ENCODE results near the gene ARFGEF2.

DNA sequence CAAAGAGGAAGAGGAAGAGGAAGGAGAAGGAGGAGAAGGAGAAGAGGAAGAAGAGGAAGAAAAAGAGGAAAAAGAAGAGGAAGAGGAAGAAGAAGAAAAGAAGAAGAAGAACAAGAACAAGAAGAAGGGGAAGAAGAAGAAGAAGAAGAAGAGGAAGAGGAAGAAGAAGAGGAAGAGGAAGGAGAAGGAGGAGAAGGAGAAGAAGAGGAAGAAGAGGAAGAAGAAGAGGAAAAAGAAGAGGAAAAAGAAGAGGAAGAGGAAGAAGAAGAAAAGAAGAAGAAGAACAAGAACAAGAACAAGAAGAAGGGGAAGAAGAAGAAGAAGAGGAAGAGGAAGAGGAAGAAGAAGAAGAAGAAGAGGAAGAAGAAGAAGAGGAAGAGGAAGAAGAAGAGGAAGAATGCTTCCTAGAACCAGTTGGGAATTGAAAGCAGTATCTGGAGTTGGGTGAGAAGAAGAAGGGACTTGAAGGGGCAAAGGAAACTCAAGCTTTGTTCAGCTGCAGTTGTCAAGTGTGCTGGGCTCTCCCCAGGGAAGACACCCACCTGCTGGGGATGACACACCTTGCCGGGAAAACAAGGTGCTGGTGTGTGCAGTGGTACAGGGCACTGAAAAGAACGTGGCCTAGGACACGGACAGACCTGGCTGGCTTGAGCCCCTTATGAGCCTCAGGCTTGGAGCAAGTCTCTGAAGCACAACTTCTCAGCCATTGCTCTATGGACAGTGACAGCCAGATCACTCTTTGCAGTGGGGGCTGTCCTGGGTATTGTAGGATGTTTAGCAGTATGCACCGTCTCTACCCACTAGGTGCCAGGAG lies 30.1 kb upstream of the ARFGEF2 start:
- TF ChIP-seq EP300 (IDR thresholded peaks at IDR 0.05; ENCODE audit: borderline replicate concordance in 1 of 2, low read depth in 2 of 2, low read length in 2 of 2) (no peak), CTCF (IDR thresholded peaks at IDR 0.05; ENCODE audit: control extremely low read depth in 1 of 3, insufficient read depth in 1 of 3, low read depth in 1 of 3, low read length in 3 of 3) (no peak), BRCA1 (IDR thresholded peaks at IDR 0.05; ENCODE audit: low read depth, low read length) (no peak), EGR1 (IDR thresholded peaks at IDR 0.05; ENCODE audit: borderline replicate concordance, low read depth, low read length) (no peak), CHD2 (IDR thresholded peaks at IDR 0.05; ENCODE audit: low read length) (no peak), BACH1 (IDR thresholded peaks at IDR 0.05; ENCODE audit: low read length) (no peak), POLR2A (IDR thresholded peaks at IDR 0.05; ENCODE audit: control extremely low read depth in 1 of 2, low read depth in 2 of 2, low read length in 2 of 2) (no peak), YY1 (IDR thresholded peaks at IDR 0.05; ENCODE audit: low read depth, low read length) (no peak), EZH2 (IDR thresholded peaks at IDR 0.05; ENCODE audit: low read depth, low read length, severe bottlenecking) (no peak), RXRA (IDR thresholded peaks at IDR 0.05; ENCODE audit: insufficient read depth, low read depth, low read length) (no peak), CHD1 (IDR thresholded peaks at IDR 0.05; ENCODE audit: low read depth, low read length) (no peak), HDAC6 (IDR thresholded peaks at IDR 0.05; ENCODE audit: low read depth, low read length) (no peak), CREB1 (IDR thresholded peaks at IDR 0.05) (no peak)
- TF ChIP-seq, protein P1, sequence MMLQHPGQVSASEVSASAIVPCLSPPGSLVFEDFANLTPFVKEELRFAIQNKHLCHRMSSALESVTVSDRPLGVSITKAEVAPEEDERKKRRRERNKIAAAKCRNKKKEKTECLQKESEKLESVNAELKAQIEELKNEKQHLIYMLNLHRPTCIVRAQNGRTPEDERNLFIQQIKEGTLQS (IDR thresholded peaks at IDR 0.05; ENCODE audit: insufficient read depth, low read depth, low read length) = no peak

Measured in H1 (cell line).